ES-I3 (cell line): ENCODE results near the gene FAM83F.

Source experiments
- H3K36me3 ChIP-seq: 2 replicates; pipeline ENCODE4 v1.6.1; 2013; ENCODE audit warnings: mild to moderate bottlenecking, low read length, control low read depth, moderate library complexity; ENCODE audit not compliant: insufficient read depth
- H3K4me1 ChIP-seq: 2 replicates; pipeline ENCODE4 v1.6.1; 2013; ENCODE audit warnings: mild to moderate bottlenecking, control low read depth, low read length; ENCODE audit not compliant: insufficient read depth
- H3K9ac ChIP-seq: 2 replicates; pipeline ENCODE4 v1.6.1; 2013; ENCODE audit warnings: low read depth, mild to moderate bottlenecking, low read length, moderate library complexity
- H3K9me3 ChIP-seq: 2 replicates; pipeline ENCODE4 v1.6.1; 2013; ENCODE audit warnings: mild to moderate bottlenecking, low read length, moderate library complexity; ENCODE audit not compliant: control insufficient read depth, insufficient read depth

Gene FAM83F

GRCh38 chr22:39958949-39959639 lies 35.7 kb upstream of the FAM83F start:
- no peaks in the 10 kb centered on the region for H3K9me3 ChIP-seq
- no peaks in the 10 kb centered on the region for H3K36me3 ChIP-seq
- peaks cover 10% of the 10 kb centered on the region for H3K4me1 ChIP-seq
- H3K9ac ChIP-seq = no peak overlapping the region

DNA sequence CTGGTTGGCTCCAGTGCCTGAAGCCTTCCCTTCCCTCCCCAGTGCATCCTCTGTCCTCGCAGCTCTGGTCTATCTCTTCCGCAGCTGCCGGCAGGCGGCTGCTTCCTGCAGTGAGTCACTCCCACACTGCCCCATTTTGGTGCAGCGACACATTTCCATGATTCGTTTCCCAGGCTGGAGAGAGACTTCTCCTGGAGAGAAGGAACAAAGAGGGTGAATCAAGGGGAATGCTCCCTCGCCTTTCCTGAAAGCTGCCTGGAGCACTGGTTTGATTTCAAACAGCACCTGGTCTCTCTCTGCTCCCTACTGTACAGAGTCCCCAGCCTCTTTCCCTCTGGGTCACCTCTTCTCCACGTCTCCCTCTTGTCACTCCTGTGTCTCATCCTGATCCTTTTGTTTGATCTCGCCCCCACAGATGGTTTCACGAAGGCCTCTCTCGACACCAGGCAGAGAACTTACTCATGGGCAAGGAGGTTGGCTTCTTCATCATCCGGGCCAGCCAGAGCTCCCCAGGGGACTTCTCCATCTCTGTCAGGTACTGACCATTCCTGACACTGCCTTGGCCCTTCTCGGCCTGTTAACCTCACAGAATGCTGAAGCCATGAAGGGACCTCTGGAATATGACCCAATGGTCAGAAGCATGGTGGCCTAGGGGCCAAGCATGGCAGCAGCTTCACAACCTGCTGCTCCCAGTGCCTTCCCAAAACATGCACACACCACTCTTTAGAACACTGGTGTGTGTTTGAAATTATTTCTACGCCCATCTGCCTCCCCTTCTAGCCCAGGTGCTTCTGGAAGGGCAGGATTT lies 34.9 kb upstream of the FAM83F start, which contains the start of gene TMA7B:
Gene TMA7B, plus strand, starts transcription at position 758 of the 808 bp plus-strand sequence. CDS start 3,978 bp downstream, outside the sequence.
- Histone ChIP-seq H3K9me3 (no peaks in the 10 kb centered on the region), H3K36me3 (no peaks in the 10 kb centered on the region), H3K9ac (no peak within 1 kb of the TSS), H3K4me1 (peaks cover 10% of the 10 kb centered on the region)

- Histone ChIP-seq H3K9me3 (no peaks in the 10 kb centered on the region), H3K36me3 (no peaks in the 10 kb centered on the region), H3K4me1 (peaks cover 10% of the 10 kb centered on the region), H3K9ac (no peak overlapping the region)
These were observed 33.7 kb upstream of the FAM83F start for GRCh38 chr22:39960791-39961746.

- no peaks in the 10 kb centered on the region for H3K36me3 ChIP-seq
These were observed 32.7 kb upstream of the FAM83F start for GRCh38 chr22:39962071-39962470.

DNA sequence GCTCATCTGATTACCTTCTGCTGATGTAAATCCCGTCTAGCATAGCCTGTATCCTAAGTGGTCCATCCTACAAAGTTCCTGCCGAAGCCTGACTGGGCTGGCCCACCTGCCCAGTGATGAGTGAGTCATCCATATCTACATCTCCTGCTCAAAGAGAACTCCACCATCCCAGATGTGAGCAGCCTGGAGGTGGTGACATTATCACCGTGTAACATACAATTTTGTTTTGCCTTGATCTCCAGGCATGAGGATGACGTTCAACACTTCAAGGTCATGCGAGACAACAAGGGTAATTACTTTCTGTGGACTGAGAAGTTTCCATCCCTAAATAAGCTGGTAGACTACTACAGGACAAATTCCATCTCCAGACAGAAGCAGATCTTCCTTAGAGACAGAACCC lies 29.0 kb upstream of the FAM83F start:
- Histone ChIP-seq H3K9ac (no peak overlapping the region), H3K36me3 (no peaks in the 10 kb centered on the region), H3K9me3 (no peaks in the 10 kb centered on the region), H3K4me1 (no peaks in the 10 kb centered on the region)

More at GRCh38 chr22:39962071-39962470, 32.7 kb upstream of the FAM83F start:
- Histone ChIP-seq H3K9ac (no peak overlapping the region), H3K9me3 (no peaks in the 10 kb centered on the region), H3K4me1 (peaks cover 10% of the 10 kb centered on the region)

DNA sequence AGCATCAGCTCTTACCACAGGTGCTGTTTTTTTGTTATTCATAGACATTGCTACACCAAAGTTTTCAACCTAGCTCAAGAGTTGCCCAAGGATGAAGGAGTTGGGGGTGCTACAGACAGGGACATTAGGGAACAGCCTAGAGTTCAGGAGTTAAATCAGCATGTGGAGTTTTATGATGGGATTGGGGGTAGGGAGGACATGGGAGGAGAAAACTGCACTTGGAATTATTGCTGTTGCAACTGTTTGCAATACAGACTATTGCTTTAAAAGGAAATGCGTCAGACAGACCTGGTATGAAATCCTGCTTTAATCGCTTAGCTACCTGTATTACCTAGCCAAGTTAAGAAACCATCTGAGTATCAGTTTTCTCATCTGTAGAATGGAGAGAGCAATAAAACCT lies 28.3 kb upstream of the FAM83F start:
- Histone ChIP-seq H3K4me1 (no peaks in the 10 kb centered on the region), H3K9ac (no peak overlapping the region), H3K36me3 (no peaks in the 10 kb centered on the region), H3K9me3 (no peaks in the 10 kb centered on the region)

- H3K4me1 ChIP-seq = no peaks in the 10 kb centered on the region
- no peak overlapping the region for H3K9ac ChIP-seq
- H3K9me3 ChIP-seq = no peaks in the 10 kb centered on the region
- no peaks in the 10 kb centered on the region for H3K36me3 ChIP-seq
These were observed 27.5 kb upstream of the FAM83F start for GRCh38 chr22:39967103-39967829.

GRCh38 chr22:39967996-39968972 lies 26.5 kb upstream of the FAM83F start:
- Histone ChIP-seq H3K9me3 (no peaks in the 10 kb centered on the region), H3K9ac (no peak overlapping the region), H3K4me1 (no peaks in the 10 kb centered on the region), H3K36me3 (no peaks in the 10 kb centered on the region)

DNA sequence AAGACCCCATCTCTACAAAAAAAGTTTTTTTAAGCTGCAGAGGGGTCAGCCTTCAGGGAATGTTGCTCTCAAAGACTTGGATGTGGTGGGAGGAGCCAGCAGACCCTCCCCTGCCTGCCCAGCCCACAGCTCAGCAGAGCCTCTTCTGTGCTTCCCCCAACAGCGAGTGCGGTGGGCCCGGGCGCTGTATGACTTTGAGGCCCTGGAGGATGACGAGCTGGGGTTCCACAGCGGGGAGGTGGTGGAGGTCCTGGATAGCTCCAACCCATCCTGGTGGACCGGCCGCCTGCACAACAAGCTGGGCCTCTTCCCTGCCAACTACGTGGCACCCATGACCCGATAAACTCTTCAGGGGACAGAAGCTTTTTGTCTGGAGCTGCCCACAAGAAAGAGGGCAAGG lies 24.0 kb upstream of the FAM83F start:
- Histone ChIP-seq H3K9me3 (no peaks in the 10 kb centered on the region), H3K36me3 (no peaks in the 10 kb centered on the region), H3K9ac (no peak overlapping the region), H3K4me1 (no peaks in the 10 kb centered on the region)

- Histone ChIP-seq H3K9me3 (no peaks in the 10 kb centered on the region), H3K36me3 (no peaks in the 10 kb centered on the region), H3K4me1 (no peaks in the 10 kb centered on the region), H3K9ac (no peak overlapping the region)
These were observed 22.1 kb upstream of the FAM83F start for GRCh38 chr22:39972641-39973040.

DNA sequence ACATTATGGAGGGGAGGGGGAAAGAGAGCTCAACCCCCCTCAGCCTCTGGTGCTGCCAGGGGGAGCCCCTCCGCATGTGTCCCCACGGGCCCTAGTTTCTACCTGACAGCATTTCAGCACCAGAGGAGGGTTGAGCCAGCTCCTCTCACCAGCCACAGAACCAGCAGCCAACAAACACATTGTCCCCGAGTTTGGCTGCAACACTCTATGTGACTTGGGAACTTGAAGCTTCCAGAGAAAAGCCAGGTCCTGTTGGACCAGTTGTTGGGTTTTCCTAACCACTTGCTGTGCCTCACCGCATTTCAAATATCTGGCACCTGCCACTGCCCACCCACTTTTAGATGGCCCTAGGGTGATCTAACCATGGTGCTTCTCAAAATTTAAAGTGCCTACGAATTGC lies 21.1 kb upstream of the FAM83F start:
- Histone ChIP-seq H3K36me3 (no peaks in the 10 kb centered on the region), H3K9me3 (no peaks in the 10 kb centered on the region), H3K4me1 (no peaks in the 10 kb centered on the region), H3K9ac (no peak overlapping the region)

DNA sequence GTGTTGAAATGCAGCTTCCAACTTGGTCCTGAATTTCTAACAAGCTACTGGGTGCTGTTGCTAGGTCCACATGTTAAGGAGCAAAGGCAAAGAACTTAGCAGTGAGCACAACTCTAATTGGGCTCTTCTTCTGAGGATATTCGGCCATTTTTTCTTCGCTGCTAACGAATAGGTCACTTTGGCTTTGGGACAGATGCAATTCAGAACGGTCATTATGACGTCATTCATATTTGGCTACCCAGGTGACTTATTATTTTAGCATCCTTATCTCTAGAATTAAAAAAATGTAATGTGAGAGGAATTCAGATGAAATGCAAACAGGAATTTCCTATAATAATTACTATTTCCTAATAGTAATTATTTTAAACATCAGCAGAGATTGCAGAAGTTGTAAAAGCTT lies 20.7 kb upstream of the FAM83F start:
- Histone ChIP-seq H3K4me1 (no peaks in the 10 kb centered on the region), H3K9ac (no peak overlapping the region), H3K9me3 (no peaks in the 10 kb centered on the region), H3K36me3 (no peaks in the 10 kb centered on the region)

GRCh38 chr22:39979048-39979447 lies 15.7 kb upstream of the FAM83F start:
- Histone ChIP-seq H3K36me3 (no peaks in the 10 kb centered on the region), H3K9ac (no peak overlapping the region), H3K9me3 (no peaks in the 10 kb centered on the region), H3K4me1 (no peaks in the 10 kb centered on the region)
